Non-pigmented ciliary epithelial cell (primary cell): ENCODE results near the gene ADAMTSL2.

Experiments
- DNase-seq: peaks from one replicate; pipeline ENCODE4 v3.0.0-alpha.2; 2010; ENCODE audit warnings: low read depth

Gene ADAMTSL2

GRCh38 chr9:133606708-133607025 is 72.2 kb downstream of the ADAMTSL2 start:
- DNase-seq = no peak

DNA sequence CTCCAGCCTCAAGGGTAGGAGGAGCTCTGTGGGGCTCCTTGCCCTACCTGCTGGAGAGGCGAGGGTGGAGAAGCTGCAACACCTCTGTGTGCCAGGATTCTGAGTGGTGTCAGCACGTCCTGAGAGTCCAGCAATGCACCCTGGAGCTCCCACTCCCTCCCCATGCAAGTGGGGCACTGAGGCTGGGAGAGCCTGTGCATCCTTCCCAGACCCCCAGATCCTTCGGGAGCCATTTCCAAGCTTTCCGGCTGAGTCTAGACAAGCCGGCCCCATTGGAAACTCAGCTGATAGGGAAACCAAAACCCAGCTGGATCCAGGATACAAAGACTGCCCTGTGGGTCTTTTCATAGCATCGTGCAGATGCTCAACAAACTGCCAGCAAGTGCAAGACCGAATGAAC is 72.9 kb downstream of the ADAMTSL2 start:
- DNase-seq = no peak

- no peak for DNase-seq
Observed at GRCh38 chr9:133607976-133608375, 73.5 kb downstream of the ADAMTSL2 start.

DNA sequence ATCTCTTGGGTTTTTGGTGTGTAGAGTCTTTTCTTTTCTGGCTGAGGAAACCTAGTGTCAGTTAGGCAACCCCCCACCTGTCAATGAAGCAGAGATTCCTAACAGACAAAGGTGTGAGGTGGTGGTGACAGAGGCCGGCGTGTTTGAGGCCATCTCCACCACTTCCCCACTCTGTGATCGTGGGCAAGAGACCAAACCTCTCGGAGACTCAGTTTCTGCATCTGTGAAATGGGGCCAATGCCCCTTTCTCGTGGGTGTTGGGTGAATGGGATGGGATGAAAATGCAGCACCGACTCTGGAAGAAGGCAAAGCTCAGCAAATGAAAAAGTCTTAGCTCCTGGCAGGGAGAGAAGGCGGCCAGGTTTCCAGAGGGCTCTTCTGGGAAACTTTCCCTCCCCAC is 73.9 kb downstream of the ADAMTSL2 start:
- no peak for DNase-seq

DNA sequence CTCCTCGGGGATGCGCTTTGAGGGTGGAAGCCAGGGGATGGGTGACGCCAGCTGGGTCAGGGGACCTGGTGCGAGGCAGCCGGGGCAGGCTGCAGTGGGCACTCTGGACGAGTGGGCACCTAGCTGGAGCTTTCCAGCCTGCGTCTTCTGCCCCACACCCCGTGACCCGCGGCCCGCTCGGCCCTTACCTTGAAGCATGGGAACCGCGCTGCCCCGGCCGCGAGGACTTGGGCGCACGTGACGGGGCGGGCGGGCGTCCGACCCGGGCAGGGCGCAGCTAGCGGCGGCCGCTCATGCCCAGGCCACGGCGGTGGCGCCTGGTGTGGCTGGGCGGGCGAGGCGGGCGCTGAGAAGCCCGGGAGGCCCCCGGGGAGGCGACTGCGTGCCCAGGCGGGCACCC is 74.4 kb downstream of the ADAMTSL2 start:
- DNase-seq = no peak

GRCh38 chr9:133609311-133610098 is 75.0 kb downstream of the ADAMTSL2 start, which contains the start of gene FAM163B:
FAM163B (minus strand) TSS chr9:133609389; CDS start chr9:133580223, 29,166 bp downstream.
- DNase-seq = no peak

- no peak for DNase-seq
Observed at GRCh38 chr9:133610845-133611244, 76.3 kb downstream of the ADAMTSL2 start.

DNA sequence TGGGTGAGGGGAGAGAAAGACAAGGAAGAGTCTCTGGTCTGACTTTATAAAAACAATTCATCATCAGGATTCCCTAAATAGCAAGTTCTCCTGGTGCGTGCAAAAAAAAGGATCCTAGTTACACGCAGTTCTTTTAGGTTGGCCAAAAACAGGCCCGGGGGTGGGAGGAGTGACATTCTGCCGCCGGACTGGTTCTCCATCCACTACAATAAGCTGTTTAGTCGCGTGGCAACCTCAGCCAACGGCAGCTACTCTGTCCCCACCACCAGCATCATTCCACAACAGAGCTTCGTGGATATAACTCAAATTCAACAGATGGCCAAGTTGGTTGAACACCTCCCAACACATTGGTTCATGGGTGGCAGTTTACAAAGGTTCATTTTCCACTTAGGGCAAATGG is 77.5 kb downstream of the ADAMTSL2 start:
- no peak for DNase-seq

DNA sequence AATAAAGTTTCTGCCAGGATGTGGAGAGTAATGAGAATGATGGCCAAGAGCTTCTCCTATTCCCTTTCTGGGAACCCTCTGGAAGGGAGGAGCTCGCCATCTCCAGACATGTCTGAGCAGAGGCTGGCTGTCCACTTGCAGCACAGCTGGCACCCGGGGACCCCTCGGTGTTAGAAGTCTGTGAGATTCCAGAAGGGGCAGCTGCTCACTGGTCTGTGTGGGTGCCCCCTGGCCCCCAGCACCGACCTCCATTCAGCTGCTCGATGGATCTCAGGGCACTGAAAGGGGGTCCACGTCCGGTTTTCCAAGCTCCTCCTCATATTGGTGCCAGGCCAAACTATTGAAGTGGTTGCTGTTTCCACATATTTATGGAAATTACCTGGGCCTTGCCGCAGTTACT is 78.3 kb downstream of the ADAMTSL2 start:
- DNase-seq = no peak

GRCh38 chr9:133613432-133613831 is 78.9 kb downstream of the ADAMTSL2 start:
- no peak for DNase-seq

GRCh38 chr9:133614056-133614455 is 79.6 kb downstream of the ADAMTSL2 start:
- no peak for DNase-seq

DNA sequence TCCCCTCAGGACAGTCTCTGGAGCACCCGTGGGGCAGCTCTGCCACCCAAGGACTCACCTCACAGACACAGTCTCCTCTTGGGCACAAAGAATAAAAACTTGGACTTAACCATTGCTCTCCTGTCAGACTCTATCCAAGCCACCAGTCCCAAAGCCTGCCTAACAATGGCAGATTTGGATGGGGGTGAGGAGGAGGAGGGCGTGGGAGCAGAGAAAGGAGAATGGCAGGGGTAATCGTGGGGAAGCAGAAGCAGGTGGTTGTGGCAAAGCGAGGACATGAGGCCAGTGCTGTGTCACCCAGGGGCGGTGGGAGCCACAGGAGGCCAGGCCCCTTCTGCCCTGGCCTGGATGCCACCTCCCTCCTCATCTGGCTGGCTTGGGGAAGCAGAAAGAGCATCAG is 80.2 kb downstream of the ADAMTSL2 start:
- DNase-seq = no peak

DNA sequence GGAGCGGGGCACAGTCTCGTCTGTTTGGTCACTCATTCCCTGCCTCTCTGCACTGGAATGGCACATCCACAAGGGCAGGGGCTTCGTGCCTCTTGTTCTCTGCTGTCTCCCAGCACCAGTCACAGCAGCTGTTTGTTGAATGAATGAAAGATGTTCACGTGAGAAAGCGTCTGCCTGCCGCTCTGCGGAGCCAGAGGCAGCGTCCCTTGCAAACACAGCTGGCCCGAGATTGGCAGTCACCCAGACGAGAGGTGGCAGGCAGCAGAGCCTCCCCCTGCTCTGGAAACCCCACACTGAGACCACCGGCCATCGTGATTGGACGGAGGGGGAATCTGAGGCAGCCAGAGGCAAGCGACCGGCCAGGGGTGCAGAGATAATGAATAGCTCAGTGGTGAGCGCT is 80.7 kb downstream of the ADAMTSL2 start:
- no peak for DNase-seq

GRCh38 chr9:133615606-133616188 is 81.2 kb downstream of the ADAMTSL2 start:
- no peak for DNase-seq

- no peak for DNase-seq
Observed at GRCh38 chr9:133616643-133617405, 82.3 kb downstream of the ADAMTSL2 start.

DNA sequence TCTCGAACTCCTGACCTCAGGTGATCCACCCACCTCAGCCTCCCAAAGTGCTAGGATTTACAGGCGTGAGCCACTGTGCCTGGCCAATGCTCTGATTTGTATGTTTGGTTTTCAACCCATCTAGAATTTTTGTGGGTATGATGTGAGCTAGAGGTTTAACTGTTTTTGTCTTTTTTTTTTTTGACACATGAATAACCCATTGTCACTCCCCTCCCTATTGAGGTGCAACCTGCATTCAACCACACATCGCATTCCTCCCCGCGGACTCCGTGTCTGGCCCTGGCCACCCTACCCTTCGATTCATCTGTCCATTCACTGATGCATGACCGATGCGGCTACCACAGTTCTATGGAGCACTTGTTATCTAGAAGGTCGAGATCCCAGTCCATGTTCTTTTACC is 84.2 kb downstream of the ADAMTSL2 start:
- no peak for DNase-seq

DNA sequence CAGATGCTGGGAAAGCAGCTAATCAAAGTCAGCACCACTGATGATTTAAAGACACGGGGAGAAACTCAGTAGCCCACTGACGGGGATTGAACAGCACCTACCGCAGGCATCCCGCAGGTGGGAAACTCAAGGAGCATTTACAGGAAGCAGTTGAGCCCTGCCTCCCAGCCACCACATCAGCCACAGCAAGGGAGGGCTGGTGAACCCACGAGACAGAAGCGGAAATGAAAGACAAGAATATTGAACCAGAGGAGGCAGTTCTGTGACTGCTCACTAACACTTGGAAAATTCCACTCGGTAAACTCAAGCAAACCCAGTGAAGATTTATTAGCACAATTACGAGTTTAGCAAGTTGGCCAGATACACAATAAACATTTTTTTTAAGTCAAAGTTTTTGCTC is 85.3 kb downstream of the ADAMTSL2 start:
- no peak for DNase-seq

DNA sequence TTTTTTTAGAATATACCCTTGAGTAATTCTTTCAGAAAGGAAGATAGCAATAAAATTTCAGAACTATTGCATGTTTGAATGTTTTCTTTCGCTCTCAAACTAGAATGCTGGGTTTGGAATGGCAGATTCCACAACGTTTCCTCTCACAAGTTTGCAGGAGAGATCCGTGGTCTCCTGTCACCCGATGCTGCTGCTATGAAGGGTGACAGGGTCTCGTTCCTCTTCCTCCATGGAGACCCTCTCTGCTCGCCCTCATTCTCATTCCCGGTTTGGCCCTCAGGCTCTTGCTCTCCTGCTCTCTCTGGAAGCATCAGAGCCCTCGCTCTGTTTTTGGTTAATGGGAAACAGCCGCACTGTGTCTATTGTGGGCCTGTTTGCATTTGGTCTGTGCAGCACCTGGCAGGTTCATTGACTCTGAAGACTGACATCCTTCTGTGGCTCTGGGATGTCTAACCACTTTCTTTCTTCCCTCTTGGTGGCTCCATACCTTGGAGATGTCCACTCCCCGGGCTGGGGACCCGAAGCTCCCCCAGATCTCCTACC is 87.3 kb downstream of the ADAMTSL2 start:
- DNase-seq = no peak

DNA sequence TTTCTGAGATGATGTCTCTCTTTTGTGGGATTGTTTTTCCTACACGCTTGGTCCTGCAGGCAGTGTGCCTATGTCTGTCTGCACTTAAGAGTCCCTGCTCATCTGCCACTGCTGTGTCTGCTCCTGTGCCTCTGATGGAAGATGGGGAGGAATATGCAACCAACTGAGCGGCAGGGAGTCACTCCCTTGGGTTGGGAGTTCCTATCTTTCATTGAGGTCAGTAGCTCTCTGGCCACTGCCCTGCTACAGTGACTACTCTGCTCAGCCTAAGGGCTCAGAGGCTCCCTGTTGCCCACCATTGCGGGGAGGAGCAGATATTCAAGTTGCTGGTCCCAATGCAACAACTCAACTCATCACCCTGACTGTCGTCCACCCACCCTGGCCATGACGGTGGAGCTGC is 88.1 kb downstream of the ADAMTSL2 start:
- DNase-seq = no peak
